AG04450 (cell line): ENCODE data around the gene RIC8B. TPM values are rescaled to one million over a fixed set of nuclear protein-coding genes. Genes with fewer than 3 reads are reported as not detected.

Source experiments
- CTCF ChIA-PET: fragments of 300-600, 350-600 bp; formaldehyde crosslinking; extraction: SDS; loops from one replicate; lab custom pipeline; 2022; ENCODE audit warnings: antibody characterized with exemption, inconsistent platforms; lab: Charles Lee
- POLR2A ChIA-PET: fragments of 350-600 bp; formaldehyde crosslinking; extraction: SDS; loops from one replicate; lab custom pipeline; 2021; ENCODE audit warnings: antibody characterized with exemption, inconsistent platforms; lab: Yijun Ruan, JAX
- DNase-seq: peaks from one replicate; pipeline ENCODE4 v3.0.0-alpha.2; 2011; ENCODE audit warnings: low read depth, low spot score
- H3K27ac ChIP-seq: one replicate; pipeline ENCODE4 v1.5.1; 2012; ENCODE audit warnings: low read depth, low read length, control low read depth
- H3K27me3 ChIP-seq: one replicate; pipeline ENCODE4 v1.6.0; 2012; ENCODE audit warnings: low read length; ENCODE audit not compliant: control insufficient read depth, insufficient read depth
- H3K4me3 ChIP-seq: 2 replicates; pipeline ENCODE4 v1.5.1; 2011; ENCODE audit warnings: mild to moderate bottlenecking, low read depth, low read length, control low read depth
- H3K9me3 ChIP-seq: 2 replicates; pipeline ENCODE4 v1.5.1; 2012; ENCODE audit warnings: low read length; ENCODE audit not compliant: control insufficient read depth, insufficient read depth
- CTCF ChIP-seq: IDR thresholded peaks from 2 replicates; pipeline ENCODE4 v1.5.1; 2011; ENCODE audit warnings: low read depth, low read length, control low read depth, inconsistent platforms
- polyA plus RNA-seq: library from polyadenylated mRNA; depleted of rRNA; stranded (reverse); fragments of >200 nt; gene quantifications from 2 replicates; pipeline ENCODE4 v1.2.3, GENCODE V29; 2011

The RIC8B gene
- polyA plus RNA-seq, 1 experiment, result 11.2 TPM

- ChIA-PET POLR2A (interaction anchor here (0.7 kb wide), 1 partner anchor 1715 kb away, joined by 3 read pairs; no protein-coding TSS in a partner anchor), CTCF (interaction anchor here (2.8 kb wide), 1 partner anchor 78 kb away, joined by 11 read pairs; no protein-coding TSS in a partner anchor)
- H3K27ac ChIP-seq, result no peak overlapping the region
- DNase-seq, result no peak
- H3K27me3 ChIP-seq, result no peaks in the 10 kb centered on the region
- H3K4me3 ChIP-seq, result no peak overlapping the region
- H3K9me3 ChIP-seq, result no peaks in the 10 kb centered on the region
- TF ChIP-seq CTCF, result no peak
These were observed 64.9 kb downstream of the RIC8B start for GRCh38 chr12:106839333-106839732.

GRCh38 chr12:106840243-106840642 lies 65.8 kb downstream of the RIC8B start:
- DNase-seq, result peak; percentile 30
- Histone ChIP-seq H3K27me3 (no peaks in the 10 kb centered on the region), H3K4me3 (no peak overlapping the region), H3K27ac (no peak overlapping the region), H3K9me3 (no peaks in the 10 kb centered on the region)
- no peak for TF ChIP-seq CTCF
- ChIA-PET CTCF (interaction anchor here (0.6 to 3.4 kb wide), 14 partner anchors 16 to 614 kb away, joined by 4 to 42 read pairs (median 10); partner anchors contain the start of gene POLR3B), POLR2A (interaction anchor here (0.5 to 1.4 kb wide), 6 partner anchors 67 to 669 kb away, joined by 3 to 6 read pairs (median 4); partner anchors contain the start of genes POLR3B and TMEM263)

GRCh38 chr12:106841510-106842302 lies 67.2 kb downstream of the RIC8B start:
- TF ChIP-seq CTCF, result peak; percentile 71
- Histone ChIP-seq H3K27ac (no peak overlapping the region), H3K9me3 (no peaks in the 10 kb centered on the region), H3K27me3 (no peaks in the 10 kb centered on the region), H3K4me3 (no peak overlapping the region)
- CTCF ChIA-PET, result interaction anchor here (0.5 to 3.4 kb wide), 77 partner anchors 8 to 1397 kb away, joined by 3 to 42 read pairs (median 4); partner anchors contain the start of gene POLR3B
- POLR2A ChIA-PET, result interaction anchor here (0.9 kb wide), 1 partner anchor 77 kb away, joined by 3 read pairs; no protein-coding TSS in a partner anchor
- DNase-seq, result no peak

GRCh38 chr12:106845902-106846301 lies 71.4 kb downstream of the RIC8B start:
- no peaks in the 10 kb centered on the region for H3K27me3 ChIP-seq
- ChIA-PET CTCF (no interaction called here), POLR2A (no interaction called here)
- no peak overlapping the region for H3K4me3 ChIP-seq
- TF ChIP-seq CTCF, result no peak
- DNase-seq, result no peak
- H3K9me3 ChIP-seq, result no peaks in the 10 kb centered on the region
- H3K27ac ChIP-seq, result no peak overlapping the region

GRCh38 chr12:106847861-106848260 lies 73.4 kb downstream of the RIC8B start:
- H3K27ac ChIP-seq, result no peak overlapping the region
- CTCF ChIA-PET, result interaction anchor here (1.3 kb wide), 1 partner anchor 71 kb away, joined by 3 read pairs; no protein-coding TSS in a partner anchor
- no peaks in the 10 kb centered on the region for H3K27me3 ChIP-seq
- no peak overlapping the region for H3K4me3 ChIP-seq
- H3K9me3 ChIP-seq, result no peaks in the 10 kb centered on the region
- POLR2A ChIA-PET, result no interaction called here
- TF ChIP-seq CTCF, result no peak
- no peak for DNase-seq
